GM18526 (cell line): Measurements from ENCODE around the gene SERPINB5.

ENCODE experiments used
- POLR2A ChIP-seq: IDR thresholded peaks from 3 replicates; pipeline ENCODE4 v1.6.1; 2011; ENCODE audit not compliant: insufficient read length; ENCODE audit errors: extremely low read depth

The SERPINB5 gene

GRCh38 chr18:63505566-63506335, 29.0 kb downstream of the SERPINB5 start:
- no peak for TF ChIP-seq POLR2A

- no peak for TF ChIP-seq POLR2A
Observed at GRCh38 chr18:63506336-63506646, 29.5 kb downstream of the SERPINB5 start.

GRCh38 chr18:63508596-63508995, 31.8 kb downstream of the SERPINB5 start:
- TF ChIP-seq POLR2A: no peak

- TF ChIP-seq POLR2A: no peak
Observed at GRCh38 chr18:63511285-63511684, 34.5 kb downstream of the SERPINB5 start.

GRCh38 chr18:63514326-63514725, 37.6 kb downstream of the SERPINB5 start:
- TF ChIP-seq POLR2A: no peak

- TF ChIP-seq POLR2A: no peak
Observed at GRCh38 chr18:63514888-63515678, 38.3 kb downstream of the SERPINB5 start.

- no peak for TF ChIP-seq POLR2A
Observed at GRCh38 chr18:63515801-63516200, 39.0 kb downstream of the SERPINB5 start.

- TF ChIP-seq POLR2A: no peak
Observed at GRCh38 chr18:63518178-63519012, 41.6 kb downstream of the SERPINB5 start.

GRCh38 chr18:63520053-63520685, 43.4 kb downstream of the SERPINB5 start:
- TF ChIP-seq POLR2A: no peak

GRCh38 chr18:63523660-63524059, 46.9 kb downstream of the SERPINB5 start:
- TF ChIP-seq POLR2A: no peak

- TF ChIP-seq POLR2A: no peak
Observed at GRCh38 chr18:63527251-63527650, 50.5 kb downstream of the SERPINB5 start.

GRCh38 chr18:63528863-63529492, 52.2 kb downstream of the SERPINB5 start:
- TF ChIP-seq POLR2A: no peak

GRCh38 chr18:63532471-63532870, 55.7 kb downstream of the SERPINB5 start:
- no peak for TF ChIP-seq POLR2A

- no peak for TF ChIP-seq POLR2A
Observed at GRCh38 chr18:63534615-63535014, 57.9 kb downstream of the SERPINB5 start.
